Measurements from ENCODE around the gene RAC3.

- no peak for TF ChIP-seq YY1 (IDR thresholded peaks at IDR 0.05; ENCODE audit: insufficient read depth, insufficient read length)
- TF ChIP-seq SUZ12 (IDR thresholded peaks at IDR 0.05; ENCODE audit: extremely low read depth, insufficient read depth, insufficient read length): no peak
Observed at GRCh38 chr17:81996757-81997441, 34.6 kb upstream of the RAC3 start.
